Measurements from ENCODE around the gene CACNA2D3. TPM values are rescaled to one million over a fixed set of nuclear protein-coding genes. Genes with fewer than 3 reads are reported as not detected.

Gene CACNA2D3
- total RNA-seq, 1 experiment from 2014 or later = not detected

- Histone ChIP-seq H3F3A (ENCODE audit: low read length, unreplicated experiment) (no peaks in the 10 kb centered on the region), H4K20me1 (ENCODE audit: low read length) (no peaks in the 10 kb centered on the region), H3K9me3 (ENCODE audit: low read length) (peaks cover 9% of the 10 kb centered on the region; the same call in 1 of the 2 replicates), H3K4me3 (ENCODE audit: low read length) (no peak overlapping the region), H3K4me2 (ENCODE audit: low read length) (no peak overlapping the region), H3K79me2 (ENCODE audit: low read length) (no peaks in the 10 kb centered on the region), H3K4me1 (ENCODE audit: insufficient read depth, low read length) (no peaks in the 10 kb centered on the region), H3K9me2 (replicated peaks; ENCODE audit: low read length) (no peaks in the 10 kb centered on the region), H3K27me3 (ENCODE audit: low read length) (0 out of 2 replicates have a peak, but pooled peaks cover 12% of the 10 kb centered on the region), H3K9ac (ENCODE audit: low read length) (no peak overlapping the region), H3K36me3 (ENCODE audit: low read depth, low read length) (no peaks in the 10 kb centered on the region), H3K27ac (ENCODE audit: low read length) (no peak overlapping the region), H2AFZ (ENCODE audit: low read length) (no peak overlapping the region)
- intact Hi-C loops (cut with micrococcal nuclease) = no loop called here
- ATAC-seq (no peak), DNase-seq (no peak)
- no TSS peak for BruUV-seq (replicated peaks)
- ChIA-PET POLR2A (ENCODE audit: unreplicated experiment) (no interaction called here), CTCF (no interaction called here)
- TF ChIP-seq, protein P1, sequence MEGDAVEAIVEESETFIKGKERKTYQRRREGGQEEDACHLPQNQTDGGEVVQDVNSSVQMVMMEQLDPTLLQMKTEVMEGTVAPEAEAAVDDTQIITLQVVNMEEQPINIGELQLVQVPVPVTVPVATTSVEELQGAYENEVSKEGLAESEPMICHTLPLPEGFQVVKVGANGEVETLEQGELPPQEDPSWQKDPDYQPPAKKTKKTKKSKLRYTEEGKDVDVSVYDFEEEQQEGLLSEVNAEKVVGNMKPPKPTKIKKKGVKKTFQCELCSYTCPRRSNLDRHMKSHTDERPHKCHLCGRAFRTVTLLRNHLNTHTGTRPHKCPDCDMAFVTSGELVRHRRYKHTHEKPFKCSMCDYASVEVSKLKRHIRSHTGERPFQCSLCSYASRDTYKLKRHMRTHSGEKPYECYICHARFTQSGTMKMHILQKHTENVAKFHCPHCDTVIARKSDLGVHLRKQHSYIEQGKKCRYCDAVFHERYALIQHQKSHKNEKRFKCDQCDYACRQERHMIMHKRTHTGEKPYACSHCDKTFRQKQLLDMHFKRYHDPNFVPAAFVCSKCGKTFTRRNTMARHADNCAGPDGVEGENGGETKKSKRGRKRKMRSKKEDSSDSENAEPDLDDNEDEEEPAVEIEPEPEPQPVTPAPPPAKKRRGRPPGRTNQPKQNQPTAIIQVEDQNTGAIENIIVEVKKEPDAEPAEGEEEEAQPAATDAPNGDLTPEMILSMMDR (conservative IDR thresholded peaks at IDR 0.05; ENCODE audit: low read depth, low read length) = no peak
- TF ChIP-seq EZH2 (IDR thresholded peaks at IDR 0.05; ENCODE audit: low read length, unreplicated experiment) (no peak), EZH2phosphoT487 (IDR thresholded peaks at IDR 0.05; ENCODE audit: borderline replicate concordance, low read length) (no peak)
These were observed 669.3 kb downstream of the CACNA2D3 start for GRCh38 chr3:54791501-54792156.

- H3K4me1 ChIP-seq (ENCODE audit: insufficient read depth, low read length) = no peaks in the 10 kb centered on the region
- no peaks in the 10 kb centered on the region for H3F3A ChIP-seq (ENCODE audit: low read length, unreplicated experiment)
- no peak overlapping the region for H3K9ac ChIP-seq (ENCODE audit: low read length)
- ATAC-seq (no peak), DNase-seq (no peak)
- ChIA-PET CTCF (no interaction called here), POLR2A (ENCODE audit: unreplicated experiment) (no interaction called here)
- H3K9me3 ChIP-seq (ENCODE audit: low read length) = 0 out of 2 replicates have a peak, but pooled peaks cover 5% of the 10 kb centered on the region
- intact Hi-C loops (cut with micrococcal nuclease) = no loop called here
- no peak overlapping the region for H2AFZ ChIP-seq (ENCODE audit: low read length)
- no peaks in the 10 kb centered on the region for H4K20me1 ChIP-seq (ENCODE audit: low read length)
- H3K27me3 ChIP-seq (ENCODE audit: low read length) = 0 out of 2 replicates have a peak, but pooled peaks cover 12% of the 10 kb centered on the region
- no TSS peak for BruUV-seq (replicated peaks)
- no peaks in the 10 kb centered on the region for H3K79me2 ChIP-seq (ENCODE audit: low read length)
- no peak overlapping the region for H3K4me3 ChIP-seq (ENCODE audit: low read length)
- no peak overlapping the region for H3K27ac ChIP-seq (ENCODE audit: low read length)
- no peaks in the 10 kb centered on the region for H3K9me2 ChIP-seq (replicated peaks; ENCODE audit: low read length)
- TF ChIP-seq EZH2 (IDR thresholded peaks at IDR 0.05; ENCODE audit: low read length, unreplicated experiment) = no peak
- TF ChIP-seq, protein P1 (conservative IDR thresholded peaks at IDR 0.05; ENCODE audit: low read depth, low read length) = no peak
- no peak for TF ChIP-seq EZH2phosphoT487 (IDR thresholded peaks at IDR 0.05; ENCODE audit: borderline replicate concordance, low read length)
- no peaks in the 10 kb centered on the region for H3K36me3 ChIP-seq (ENCODE audit: low read depth, low read length)
- no peak overlapping the region for H3K4me2 ChIP-seq (ENCODE audit: low read length)
These were observed 670.2 kb downstream of the CACNA2D3 start for GRCh38 chr3:54792584-54792983.

DNA sequence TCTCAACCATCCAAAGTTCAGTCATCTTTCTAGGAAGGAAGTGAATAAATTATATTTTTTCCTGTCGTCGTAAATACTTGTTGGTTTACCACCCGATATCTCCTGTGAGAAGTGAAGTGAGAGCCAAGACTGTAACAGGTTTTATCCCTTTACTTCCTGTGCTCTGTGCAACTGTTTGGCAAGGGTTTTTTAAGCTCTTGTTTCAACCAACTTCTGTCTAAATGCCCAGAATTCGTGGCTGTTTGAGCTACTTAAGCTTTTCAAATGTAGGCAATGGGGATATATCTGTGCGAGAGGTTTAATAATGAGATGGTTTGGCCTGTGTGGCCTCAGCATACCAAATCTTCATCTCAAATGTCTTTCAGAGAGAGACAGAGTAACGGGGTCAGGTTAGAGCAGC is 670.8 kb downstream of the CACNA2D3 start:
- no peak overlapping the region for H3K4me2 ChIP-seq (ENCODE audit: low read length)
- H3K36me3 ChIP-seq (ENCODE audit: low read depth, low read length) = no peaks in the 10 kb centered on the region
- no peaks in the 10 kb centered on the region for H3K4me1 ChIP-seq (ENCODE audit: insufficient read depth, low read length)
- 0 out of 2 replicates have a peak, but pooled peaks cover 12% of the 10 kb centered on the region for H3K27me3 ChIP-seq (ENCODE audit: low read length)
- H3K4me3 ChIP-seq (ENCODE audit: low read length) = no peak overlapping the region
- no peaks in the 10 kb centered on the region for H3K9me2 ChIP-seq (replicated peaks; ENCODE audit: low read length)
- H3K27ac ChIP-seq (ENCODE audit: low read length) = no peak overlapping the region
- intact Hi-C loops (cut with micrococcal nuclease) = no loop called here
- no TSS peak for BruUV-seq (replicated peaks)
- ChIA-PET POLR2A (ENCODE audit: unreplicated experiment) (no interaction called here), CTCF (no interaction called here)
- H3K9me3 ChIP-seq (ENCODE audit: low read length) = no peaks in the 10 kb centered on the region
- H3K79me2 ChIP-seq (ENCODE audit: low read length) = no peaks in the 10 kb centered on the region
- TF ChIP-seq EZH2 (IDR thresholded peaks at IDR 0.05; ENCODE audit: low read length, unreplicated experiment) (no peak), EZH2phosphoT487 (IDR thresholded peaks at IDR 0.05; ENCODE audit: borderline replicate concordance, low read length) (no peak)
- TF ChIP-seq, protein P1 (conservative IDR thresholded peaks at IDR 0.05; ENCODE audit: low read depth, low read length) = no peak
- H2AFZ ChIP-seq (ENCODE audit: low read length) = no peak overlapping the region
- ATAC-seq (no peak), DNase-seq (no peak)
- H4K20me1 ChIP-seq (ENCODE audit: low read length) = no peaks in the 10 kb centered on the region
- no peak overlapping the region for H3K9ac ChIP-seq (ENCODE audit: low read length)
- no peaks in the 10 kb centered on the region for H3F3A ChIP-seq (ENCODE audit: low read length, unreplicated experiment)
